ENCODE results near the gene KDM4C. TPM values are rescaled to one million over a fixed set of nuclear protein-coding genes. Genes with fewer than 3 reads are reported as not detected.

Gene KDM4C
- total RNA-seq, 4 donors from 2014 or later: 32.3 to 41.4 (median 35.3) TPM

GRCh38 chr9:6833518-6834192 is 75.9 kb downstream of the KDM4C start:
- no peak for DNase-seq (ENCODE audit: low spot score in 2 of 2)
- WGBS, 2 donors: 87 to 89% methylated on average over 12 of the region's 12 CpGs
- intact Hi-C loops (cut with DNase I; ENCODE audit: low total_unique reads): no loop called here
- no peak overlapping the region for H3K4me3 ChIP-seq (ENCODE audit: low read depth, poor library complexity, severe bottlenecking)
- TF ChIP-seq CTCF (IDR thresholded peaks at IDR 0.05) (no peak), POLR2A (IDR thresholded peaks at IDR 0.05) (no peak)

- TF ChIP-seq CTCF (IDR thresholded peaks at IDR 0.05) (no peak), POLR2A (IDR thresholded peaks at IDR 0.05) (no peak)
- intact Hi-C loops (cut with DNase I; ENCODE audit: low total_unique reads): no loop called here
- 97 to 98% methylated on average over 20 of the region's 20 CpGs for WGBS, 2 donors
- H3K4me3 ChIP-seq (ENCODE audit: low read depth, poor library complexity, severe bottlenecking): no peak overlapping the region
- DNase-seq (ENCODE audit: low spot score in 2 of 2): no peak
Measured at GRCh38 chr9:6834306-6834705, 76.5 kb downstream of the KDM4C start.

- intact Hi-C loops (cut with DNase I; ENCODE audit: low total_unique reads): no loop called here
- WGBS, 2 donors: 61 to 76% methylated on average over 6 of the region's 6 CpGs
- no peak for TF ChIP-seq POLR2A (IDR thresholded peaks at IDR 0.05)
- no peak for TF ChIP-seq CTCF (IDR thresholded peaks at IDR 0.05)
- H3K4me3 ChIP-seq (ENCODE audit: low read depth, poor library complexity, severe bottlenecking): no peak overlapping the region
- DNase-seq (ENCODE audit: low spot score in 2 of 2): no peak
Measured at GRCh38 chr9:6838158-6838557, 80.4 kb downstream of the KDM4C start.

- WGBS, 2 donors: 65 to 72% methylated on average over 3 of the region's 3 CpGs
- TF ChIP-seq POLR2A (IDR thresholded peaks at IDR 0.05) (no peak), CTCF (IDR thresholded peaks at IDR 0.05) (no peak)
Measured at GRCh38 chr9:6842584-6842947, 84.8 kb downstream of the KDM4C start.

GRCh38 chr9:6843742-6844141 is 86.0 kb downstream of the KDM4C start:
- TF ChIP-seq POLR2A (IDR thresholded peaks at IDR 0.05): no peak
- TF ChIP-seq CTCF (IDR thresholded peaks at IDR 0.05): no peak
- 95 to 96% methylated on average over 4 of the region's 4 CpGs for WGBS, 2 donors

More at GRCh38 chr9:6842584-6842947, 84.8 kb downstream of the KDM4C start:
- intact Hi-C loops (cut with DNase I; ENCODE audit: low total_unique reads): no loop called here
- H3K4me3 ChIP-seq (ENCODE audit: low read depth, poor library complexity, severe bottlenecking): no peak overlapping the region
- no peak for DNase-seq (ENCODE audit: low spot score in 2 of 2)

GRCh38 chr9:6844267-6844666 is 86.5 kb downstream of the KDM4C start:
- no peak for DNase-seq (ENCODE audit: low spot score in 2 of 2)
- 91 to 94% methylated on average over 4 of the region's 4 CpGs for WGBS, 2 donors
- TF ChIP-seq CTCF (IDR thresholded peaks at IDR 0.05): no peak
- no peak for TF ChIP-seq POLR2A (IDR thresholded peaks at IDR 0.05)
- intact Hi-C loops (cut with DNase I; ENCODE audit: low total_unique reads): no loop called here
- no peak overlapping the region for H3K4me3 ChIP-seq (ENCODE audit: low read depth, poor library complexity, severe bottlenecking)

More at GRCh38 chr9:6843742-6844141, 86.0 kb downstream of the KDM4C start:
- H3K4me3 ChIP-seq (ENCODE audit: low read depth, poor library complexity, severe bottlenecking): no peak overlapping the region
- no peak for DNase-seq (ENCODE audit: low spot score in 2 of 2)
- intact Hi-C loops (cut with DNase I; ENCODE audit: low total_unique reads): no loop called here
